Activated naive CD8-positive, alpha-beta T cell treated with anti-CD3 and anti-CD28 coated beads, Interleukin-2, amount 10 ng/mL, durations not matched to agents 7 days and 5 days (primary cell): ENCODE measurements around the gene HMCN2. TPM values are rescaled to one million over a fixed set of nuclear protein-coding genes. Genes with fewer than 3 reads are reported as not detected.

Source experiments
- ATAC-seq: fragments of 150-1000 bp; cut with Tn5 transposase; one replicate; pipeline ENCODE4 v1.10.0; 2021; ENCODE audit warnings: low read depth, moderate library complexity
- POLR2A ChIA-PET: fragments of 350-600 bp; sonication (Branson Sonifier 250); formaldehyde crosslinking; loops from one replicate; lab custom pipeline; 2021; ENCODE audit warnings: antibody characterized with exemption; lab: Charles Lee
- DNase-seq: peaks from one replicate; pipeline ENCODE4 v3.0.0; 2021
- H3K27ac Mint-ChIP-seq: one replicate; pipeline ENCODE4 v1.8.0; 2022; ENCODE audit warnings: mild to moderate bottlenecking, mixed read lengths
- H3K27me3 Mint-ChIP-seq: one replicate; pipeline ENCODE4 v1.8.0; 2022; ENCODE audit warnings: mild to moderate bottlenecking, moderate library complexity, mixed read lengths
- H3K36me3 Mint-ChIP-seq: one replicate; pipeline ENCODE4 v1.8.0; 2021; ENCODE audit warnings: mild to moderate bottlenecking, mixed read lengths
- H3K4me1 Mint-ChIP-seq: one replicate; pipeline ENCODE4 v1.8.0; 2021; ENCODE audit warnings: mixed read lengths
- H3K4me3 Mint-ChIP-seq: one replicate; pipeline ENCODE4 v1.8.0; 2022; ENCODE audit warnings: mild to moderate bottlenecking, moderate library complexity, mixed read lengths
- H3K9me3 Mint-ChIP-seq: one replicate; pipeline ENCODE4 v1.8.0; 2021; ENCODE audit warnings: mixed read lengths
- total RNA-seq, 2 experiments: library from RNA; stranded (reverse); gene quantifications; one replicate each; pipeline ENCODE4 v1.2.3, GENCODE V29; 2021

Gene HMCN2
- total RNA-seq, 2 experiments from 2014 or later: not detected

- H3K9me3 Mint-ChIP-seq: no peaks in the 10 kb centered on the region
- ATAC-seq (no peak), DNase-seq (no peak)
- no peak overlapping the region for H3K4me3 Mint-ChIP-seq
- H3K4me1 Mint-ChIP-seq: no peaks in the 10 kb centered on the region
- peaks cover 24% of the 10 kb centered on the region for H3K27me3 Mint-ChIP-seq
- no peak overlapping the region for H3K27ac Mint-ChIP-seq
- POLR2A ChIA-PET: no interaction called here
- H3K36me3 Mint-ChIP-seq: no peaks in the 10 kb centered on the region
Measured at GRCh38 chr9:130473009-130473408, 207.4 kb downstream of the HMCN2 start.

GRCh38 chr9:130473566-130473965 lies 208.0 kb downstream of the HMCN2 start:
- H3K4me1 Mint-ChIP-seq: no peaks in the 10 kb centered on the region
- no peaks in the 10 kb centered on the region for H3K36me3 Mint-ChIP-seq
- no peak overlapping the region for H3K4me3 Mint-ChIP-seq
- DNase-seq (no peak), ATAC-seq (no peak)
- peaks cover 19% of the 10 kb centered on the region for H3K27me3 Mint-ChIP-seq
- H3K9me3 Mint-ChIP-seq: no peaks in the 10 kb centered on the region
- POLR2A ChIA-PET: no interaction called here
- H3K27ac Mint-ChIP-seq: no peak overlapping the region

GRCh38 chr9:130474106-130474505 lies 208.5 kb downstream of the HMCN2 start:
- H3K4me3 Mint-ChIP-seq: no peak overlapping the region
- no peak for ATAC-seq
- H3K9me3 Mint-ChIP-seq: no peaks in the 10 kb centered on the region
- no peaks in the 10 kb centered on the region for H3K36me3 Mint-ChIP-seq
- POLR2A ChIA-PET: no interaction called here
- H3K27ac Mint-ChIP-seq: no peak overlapping the region
- peaks cover 14% of the 10 kb centered on the region for H3K27me3 Mint-ChIP-seq
- no peak for DNase-seq
- no peaks in the 10 kb centered on the region for H3K4me1 Mint-ChIP-seq

- POLR2A ChIA-PET: no interaction called here
- H3K27ac Mint-ChIP-seq: no peak overlapping the region
- no peaks in the 10 kb centered on the region for H3K4me1 Mint-ChIP-seq
Measured at GRCh38 chr9:130476151-130476730, 210.7 kb downstream of the HMCN2 start.

GRCh38 chr9:130477564-130477963 lies 212.0 kb downstream of the HMCN2 start:
- no peaks in the 10 kb centered on the region for H3K4me1 Mint-ChIP-seq
- POLR2A ChIA-PET: no interaction called here
- no peak overlapping the region for H3K27ac Mint-ChIP-seq
- no peaks in the 10 kb centered on the region for H3K9me3 Mint-ChIP-seq
- DNase-seq (no peak), ATAC-seq (no peak)
- no peak overlapping the region for H3K4me3 Mint-ChIP-seq
- peaks cover 6% of the 10 kb centered on the region for H3K27me3 Mint-ChIP-seq
- no peaks in the 10 kb centered on the region for H3K36me3 Mint-ChIP-seq

More at GRCh38 chr9:130476151-130476730, 210.7 kb downstream of the HMCN2 start:
- no peak overlapping the region for H3K4me3 Mint-ChIP-seq
- peaks cover 7% of the 10 kb centered on the region for H3K27me3 Mint-ChIP-seq
- H3K36me3 Mint-ChIP-seq: no peaks in the 10 kb centered on the region
- ATAC-seq: no peak
- H3K9me3 Mint-ChIP-seq: no peaks in the 10 kb centered on the region
- DNase-seq: no peak

GRCh38 chr9:130478152-130478551 lies 212.6 kb downstream of the HMCN2 start:
- Mint-ChIP-seq H3K4me1 (no peaks in the 10 kb centered on the region), H3K27me3 (peaks cover 8% of the 10 kb centered on the region), H3K36me3 (no peaks in the 10 kb centered on the region), H3K27ac (no peak overlapping the region), H3K4me3 (no peak overlapping the region), H3K9me3 (no peaks in the 10 kb centered on the region)
- POLR2A ChIA-PET: no interaction called here
- no peak for ATAC-seq
- DNase-seq: no peak

GRCh38 chr9:130478736-130479575 lies 213.4 kb downstream of the HMCN2 start:
- H3K27ac Mint-ChIP-seq: no peak overlapping the region
- POLR2A ChIA-PET: no interaction called here
- H3K9me3 Mint-ChIP-seq: no peaks in the 10 kb centered on the region
- H3K27me3 Mint-ChIP-seq: peaks cover 10% of the 10 kb centered on the region
- ATAC-seq (no peak), DNase-seq (no peak)
- no peaks in the 10 kb centered on the region for H3K4me1 Mint-ChIP-seq
- H3K4me3 Mint-ChIP-seq: no peak overlapping the region
- H3K36me3 Mint-ChIP-seq: no peaks in the 10 kb centered on the region

GRCh38 chr9:130479587-130479986 lies 214.0 kb downstream of the HMCN2 start:
- H3K36me3 Mint-ChIP-seq: no peaks in the 10 kb centered on the region
- POLR2A ChIA-PET: no interaction called here
- DNase-seq: no peak
- no peaks in the 10 kb centered on the region for H3K4me1 Mint-ChIP-seq
- H3K9me3 Mint-ChIP-seq: no peaks in the 10 kb centered on the region
- no peak overlapping the region for H3K27ac Mint-ChIP-seq
- no peak for ATAC-seq
- peaks cover 16% of the 10 kb centered on the region for H3K27me3 Mint-ChIP-seq
- H3K4me3 Mint-ChIP-seq: no peak overlapping the region

GRCh38 chr9:130480673-130481072 lies 215.1 kb downstream of the HMCN2 start:
- no peak for ATAC-seq
- Mint-ChIP-seq H3K27me3 (peaks cover 17% of the 10 kb centered on the region), H3K27ac (no peak overlapping the region), H3K4me3 (no peak overlapping the region), H3K9me3 (no peaks in the 10 kb centered on the region), H3K4me1 (no peaks in the 10 kb centered on the region), H3K36me3 (no peaks in the 10 kb centered on the region)
- no peak for DNase-seq
- POLR2A ChIA-PET: no interaction called here

GRCh38 chr9:130482463-130482862 lies 216.9 kb downstream of the HMCN2 start:
- Mint-ChIP-seq H3K4me3 (no peak overlapping the region), H3K36me3 (no peaks in the 10 kb centered on the region), H3K9me3 (no peaks in the 10 kb centered on the region), H3K27me3 (peaks cover 17% of the 10 kb centered on the region), H3K4me1 (no peaks in the 10 kb centered on the region), H3K27ac (no peak overlapping the region)
- POLR2A ChIA-PET: no interaction called here
- ATAC-seq: no peak
- DNase-seq: no peak

GRCh38 chr9:130483371-130483971 lies 217.9 kb downstream of the HMCN2 start:
- Mint-ChIP-seq H3K27me3 (peaks cover 17% of the 10 kb centered on the region), H3K36me3 (no peaks in the 10 kb centered on the region), H3K9me3 (no peaks in the 10 kb centered on the region), H3K4me1 (no peaks in the 10 kb centered on the region), H3K27ac (no peak overlapping the region), H3K4me3 (no peak overlapping the region)
- POLR2A ChIA-PET: no interaction called here
- no peak for ATAC-seq
- DNase-seq: no peak
